HUES48 (cell line): ENCODE results near the gene ZGRF1.

Experiments used
- H3K27ac ChIP-seq: one replicate; pipeline ENCODE4 v1.7.0; 2013; ENCODE audit warnings: low read depth, low read length, inconsistent platforms
- H3K27me3 ChIP-seq: 2 replicates; pipeline ENCODE4 v1.6.1; 2013; ENCODE audit warnings: mild to moderate bottlenecking, low read length; ENCODE audit not compliant: control insufficient read depth, insufficient read depth
- H3K36me3 ChIP-seq: 2 replicates; pipeline ENCODE4 v1.6.1; 2013; ENCODE audit warnings: low read length; ENCODE audit not compliant: control insufficient read depth, insufficient read depth
- H3K4me1 ChIP-seq: 2 replicates; pipeline ENCODE4 v1.6.1; 2013; ENCODE audit warnings: mild to moderate bottlenecking, low read length; ENCODE audit not compliant: control insufficient read depth, insufficient read depth
- H3K4me3 ChIP-seq: 2 replicates; pipeline ENCODE4 v1.5.1; 2013; ENCODE audit warnings: mild to moderate bottlenecking, low read depth, low read length
- H3K9ac ChIP-seq: 2 replicates; pipeline ENCODE4 v1.6.1; 2013; ENCODE audit warnings: mild to moderate bottlenecking, low read depth, low read length, moderate library complexity
- H3K9me3 ChIP-seq: 2 replicates; pipeline ENCODE4 v1.6.1; 2013; ENCODE audit warnings: low read length; ENCODE audit not compliant: control insufficient read depth, insufficient read depth

ZGRF1 gene

DNA sequence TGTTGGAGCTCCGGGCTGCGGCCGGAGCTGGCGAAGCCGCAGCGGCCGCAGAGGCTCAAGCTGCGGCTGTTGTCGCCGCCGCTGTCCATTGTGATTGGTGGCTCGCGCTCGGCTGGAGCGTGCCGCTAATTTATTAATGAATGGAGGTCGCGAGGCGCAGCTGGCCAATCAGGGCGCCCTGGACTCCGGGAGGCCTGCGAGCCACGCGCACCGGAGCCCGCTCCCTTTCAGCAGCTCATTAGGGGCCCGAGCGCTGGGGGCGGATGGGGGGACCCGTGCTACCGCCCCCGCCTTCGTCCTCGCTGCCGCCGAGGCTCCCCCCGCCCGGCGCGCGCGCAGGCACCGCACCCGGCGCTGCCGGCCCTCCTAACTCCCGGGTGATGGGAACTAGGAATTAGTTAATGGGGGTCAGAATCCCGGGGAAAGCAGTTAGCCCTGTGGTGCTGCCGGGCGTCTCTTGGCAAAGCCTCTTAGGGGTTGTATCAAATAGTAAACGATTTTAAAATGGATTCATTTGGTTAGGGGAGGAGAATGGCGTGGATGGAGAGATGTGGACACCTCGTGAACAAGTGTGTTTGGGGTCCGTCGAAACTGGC lies 120.1 kb downstream of the ZGRF1 start:
- Histone ChIP-seq H3K27me3 (peaks cover 100% of the 10 kb centered on the region), H3K4me3 (peak overlapping the region; percentile 37), H3K9me3 (no peaks in the 10 kb centered on the region; the same call in 1 of the 2 replicates), H3K4me1 (peaks cover 32% of the 10 kb centered on the region), H3K9ac (no peak overlapping the region), H3K27ac (no peak overlapping the region), H3K36me3 (no peaks in the 10 kb centered on the region)

DNA sequence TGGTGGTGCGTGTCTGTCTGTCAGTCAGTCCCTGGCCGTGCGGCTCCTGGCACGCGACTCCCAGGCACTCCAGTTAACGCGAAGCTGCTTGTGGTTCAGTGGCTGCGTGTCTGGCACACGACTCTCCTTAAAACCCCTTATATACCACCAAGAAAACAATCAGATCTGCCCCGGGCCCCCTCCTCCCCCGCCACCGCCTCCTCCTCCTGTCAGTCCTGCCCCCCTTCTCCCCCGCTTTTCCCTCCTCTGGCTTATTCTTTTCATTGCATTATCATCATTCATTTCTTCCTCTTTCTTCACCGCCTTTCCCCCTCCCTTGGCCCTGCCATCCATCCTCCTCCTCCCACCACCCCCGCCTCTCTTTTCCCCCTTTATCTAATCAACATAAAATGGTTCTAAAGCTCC lies 120.6 kb downstream of the ZGRF1 start, which contains the start of gene NEUROG2:
TSS of gene NEUROG2 (minus strand) at position 115 of the 405 bp plus-strand sequence. CDS start 705 bp downstream, outside the sequence.
- H3K36me3 ChIP-seq = no peaks in the 10 kb centered on the region
- H3K27me3 ChIP-seq = peaks cover 100% of the 10 kb centered on the region
- peaks cover 37% of the 10 kb centered on the region for H3K4me1 ChIP-seq
- no peak within 1 kb of the TSS for H3K27ac ChIP-seq
- no peaks in the 10 kb centered on the region; the same call in 1 of the 2 replicates for H3K9me3 ChIP-seq
- peak within 1 kb of the TSS; percentile 66 for H3K4me3 ChIP-seq
- no peak within 1 kb of the TSS for H3K9ac ChIP-seq

DNA sequence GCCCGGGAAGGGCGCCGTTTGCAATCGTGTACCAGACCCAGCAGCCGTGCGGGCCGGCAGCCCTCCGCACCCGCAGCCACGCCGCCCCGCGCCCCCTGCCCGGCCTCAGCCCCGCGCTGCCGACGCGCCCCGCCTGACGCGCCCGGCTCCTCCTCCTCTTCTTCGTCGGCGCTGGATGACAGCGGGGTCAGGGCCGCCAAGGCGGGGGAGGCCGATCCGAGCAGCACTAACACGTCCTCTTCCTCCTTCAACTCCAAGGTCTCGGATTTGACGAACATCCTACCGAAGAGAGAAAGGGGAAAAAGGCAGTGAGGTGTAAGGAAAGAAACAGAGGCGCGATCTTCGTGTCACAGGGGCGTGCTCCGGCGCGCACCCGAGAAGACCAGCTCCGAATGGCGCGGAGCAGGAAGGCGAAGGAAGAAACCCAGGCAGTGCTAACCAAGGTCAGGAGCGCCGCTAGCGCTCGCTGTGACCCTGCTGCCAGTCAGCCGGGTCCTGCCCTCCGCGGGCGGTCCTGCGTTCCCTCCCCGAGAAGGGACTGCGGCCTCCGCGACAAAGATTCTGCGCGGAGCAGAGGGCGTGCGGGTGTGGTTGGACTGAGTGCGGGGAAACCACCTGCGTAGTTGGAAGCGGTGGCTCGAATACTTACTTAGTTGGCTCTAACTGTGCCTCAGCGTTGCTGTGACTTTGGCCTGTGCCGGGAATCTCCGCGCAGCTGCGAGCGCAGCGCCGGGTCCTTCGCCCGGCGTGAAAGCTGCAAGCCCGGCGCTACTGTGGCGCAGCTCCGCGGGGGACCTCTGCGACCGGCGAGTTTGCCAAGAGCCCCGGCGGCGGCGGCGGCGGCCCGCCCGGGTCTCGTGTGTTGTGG lies 121.3 kb downstream of the ZGRF1 start:
- Histone ChIP-seq H3K36me3 (no peaks in the 10 kb centered on the region), H3K27ac (no peak overlapping the region), H3K27me3 (peaks cover 100% of the 10 kb centered on the region), H3K9ac (no peak overlapping the region), H3K4me1 (peaks cover 43% of the 10 kb centered on the region), H3K4me3 (peak overlapping the region; percentile 66), H3K9me3 (no peaks in the 10 kb centered on the region; the same call in 1 of the 2 replicates)

DNA sequence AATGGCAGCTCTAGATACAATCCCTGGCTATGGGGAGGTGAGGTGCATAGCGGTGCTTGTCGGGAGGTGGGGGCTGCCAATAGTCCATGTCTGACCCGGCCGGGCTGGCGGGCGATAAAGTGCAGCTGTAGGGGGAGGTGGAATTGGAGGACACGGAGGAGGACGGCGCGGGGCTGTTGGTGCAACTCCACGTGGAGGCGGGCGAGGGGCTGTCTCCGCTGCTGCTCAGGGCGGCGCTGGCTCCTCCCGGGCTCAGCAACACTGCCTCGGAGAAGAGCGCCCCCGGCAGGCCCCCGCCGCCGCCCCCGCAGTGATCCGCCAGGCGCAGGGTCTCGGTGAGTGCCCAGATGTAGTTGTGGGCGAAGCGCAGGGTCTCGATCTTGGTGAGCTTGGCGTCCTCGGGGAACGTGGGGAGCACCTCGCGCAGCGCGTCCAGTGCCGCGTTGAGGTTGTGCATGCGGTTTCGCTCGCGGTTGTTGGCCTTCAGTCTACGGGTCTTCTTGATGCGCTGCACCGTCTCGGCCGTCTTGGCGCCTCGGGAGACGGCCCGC lies 122.0 kb downstream of the ZGRF1 start:
- H3K9me3 ChIP-seq = no peaks in the 10 kb centered on the region; the same call in 1 of the 2 replicates
- H3K36me3 ChIP-seq = no peaks in the 10 kb centered on the region
- peaks cover 40% of the 10 kb centered on the region for H3K4me1 ChIP-seq
- H3K9ac ChIP-seq = no peak overlapping the region
- no peak overlapping the region for H3K27ac ChIP-seq
- peaks cover 100% of the 10 kb centered on the region for H3K27me3 ChIP-seq
- peak overlapping the region; percentile 66 for H3K4me3 ChIP-seq

DNA sequence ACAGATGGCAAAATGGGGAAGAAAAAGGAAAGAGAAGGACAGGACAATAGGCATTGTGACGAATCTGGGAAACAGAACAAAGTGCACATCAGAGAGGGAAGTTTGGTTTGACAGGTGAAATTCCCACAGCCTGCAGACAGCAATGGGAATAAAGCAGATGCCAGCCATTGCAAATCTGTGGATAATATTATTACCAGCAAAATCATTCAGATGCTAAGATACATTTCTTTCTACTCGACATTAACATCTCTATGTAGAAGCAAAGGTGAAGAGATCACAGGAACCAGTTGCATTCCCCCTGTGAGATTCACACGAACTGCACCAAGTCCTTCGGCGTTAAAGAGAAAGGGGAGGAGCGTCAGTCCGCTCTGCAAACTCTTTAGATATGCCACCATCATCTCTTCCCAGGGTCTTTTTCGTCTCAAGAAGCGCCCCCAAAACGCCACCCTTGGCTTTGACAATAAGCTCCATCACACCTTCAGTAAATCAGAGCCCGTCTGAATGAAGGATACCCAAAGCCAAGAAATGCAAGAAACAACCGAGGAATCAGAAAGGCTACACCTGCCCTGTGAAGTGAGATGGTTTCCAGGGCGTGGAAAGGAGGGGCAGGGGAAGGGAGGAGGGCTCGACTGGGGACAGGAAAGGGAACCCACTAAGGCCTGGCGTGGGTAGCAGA lies 122.6 kb downstream of the ZGRF1 start:
- Histone ChIP-seq H3K36me3 (no peaks in the 10 kb centered on the region), H3K27ac (no peak overlapping the region), H3K9me3 (no peaks in the 10 kb centered on the region; the same call in 1 of the 2 replicates), H3K4me1 (peaks cover 43% of the 10 kb centered on the region), H3K27me3 (peaks cover 100% of the 10 kb centered on the region), H3K9ac (no peak overlapping the region), H3K4me3 (peak overlapping the region; percentile 66)

DNA sequence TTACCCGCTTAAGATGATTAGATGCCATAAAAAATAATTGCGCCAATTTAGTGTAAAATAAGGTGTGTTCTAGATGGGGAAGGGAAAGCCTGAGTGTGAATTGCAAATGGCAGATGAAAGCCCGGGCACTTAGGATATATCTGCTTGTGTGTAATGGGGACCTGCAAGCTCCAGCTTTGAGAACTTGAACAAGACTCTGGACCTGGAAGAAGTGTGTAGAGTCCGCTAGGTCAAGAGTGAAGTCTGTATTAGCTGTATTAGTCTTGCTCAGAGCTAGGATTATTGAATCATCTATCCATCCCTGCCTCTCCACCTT lies 124.9 kb downstream of the ZGRF1 start:
- Histone ChIP-seq H3K4me3 (peak overlapping the region; percentile 47; the same call in 1 of the 2 replicates), H3K36me3 (no peaks in the 10 kb centered on the region), H3K27me3 (peaks cover 100% of the 10 kb centered on the region), H3K9ac (no peak overlapping the region), H3K4me1 (peaks cover 46% of the 10 kb centered on the region), H3K9me3 (no peaks in the 10 kb centered on the region; the same call in 1 of the 2 replicates), H3K27ac (no peak overlapping the region)

DNA sequence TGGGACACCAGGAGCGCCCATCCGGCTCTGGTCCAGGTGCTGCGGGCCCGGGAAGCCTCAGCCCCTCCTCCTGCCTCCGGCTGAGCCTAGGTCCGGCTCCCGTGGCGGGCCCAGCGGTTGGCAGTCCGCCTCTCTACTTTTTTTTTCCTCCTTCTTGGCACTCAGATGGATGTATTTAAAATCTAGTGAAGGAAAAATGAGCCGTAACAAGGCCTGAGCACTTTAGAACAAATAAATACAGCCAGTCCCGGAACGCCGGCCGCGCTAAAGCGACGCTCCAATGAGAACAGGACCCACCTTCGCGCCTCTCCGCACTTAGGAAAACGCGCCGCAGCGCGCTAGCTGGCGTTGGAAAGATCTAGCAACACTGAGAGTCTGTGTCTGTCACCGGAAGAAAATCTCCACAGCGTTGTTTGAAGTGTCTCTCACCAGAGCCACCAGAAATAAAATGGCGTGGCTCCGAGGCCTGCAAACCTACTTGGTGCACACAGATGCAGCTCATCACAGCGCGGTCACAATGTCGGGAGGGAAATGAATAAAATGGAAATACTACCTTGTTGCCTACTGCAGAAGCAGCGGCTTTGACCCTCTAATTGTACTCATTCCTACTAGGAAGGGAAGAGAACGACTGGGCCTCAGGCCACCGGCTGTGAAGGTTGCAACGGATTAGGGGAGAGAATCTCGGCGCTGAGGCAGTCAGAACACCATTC lies 125.5 kb downstream of the ZGRF1 start:
- H3K4me1 ChIP-seq = peaks cover 46% of the 10 kb centered on the region
- H3K9ac ChIP-seq = no peak overlapping the region
- H3K27ac ChIP-seq = no peak overlapping the region
- no peaks in the 10 kb centered on the region for H3K36me3 ChIP-seq
- H3K27me3 ChIP-seq = peaks cover 100% of the 10 kb centered on the region
- H3K9me3 ChIP-seq = no peaks in the 10 kb centered on the region; the same call in 1 of the 2 replicates
- H3K4me3 ChIP-seq = peak overlapping the region; percentile 47

DNA sequence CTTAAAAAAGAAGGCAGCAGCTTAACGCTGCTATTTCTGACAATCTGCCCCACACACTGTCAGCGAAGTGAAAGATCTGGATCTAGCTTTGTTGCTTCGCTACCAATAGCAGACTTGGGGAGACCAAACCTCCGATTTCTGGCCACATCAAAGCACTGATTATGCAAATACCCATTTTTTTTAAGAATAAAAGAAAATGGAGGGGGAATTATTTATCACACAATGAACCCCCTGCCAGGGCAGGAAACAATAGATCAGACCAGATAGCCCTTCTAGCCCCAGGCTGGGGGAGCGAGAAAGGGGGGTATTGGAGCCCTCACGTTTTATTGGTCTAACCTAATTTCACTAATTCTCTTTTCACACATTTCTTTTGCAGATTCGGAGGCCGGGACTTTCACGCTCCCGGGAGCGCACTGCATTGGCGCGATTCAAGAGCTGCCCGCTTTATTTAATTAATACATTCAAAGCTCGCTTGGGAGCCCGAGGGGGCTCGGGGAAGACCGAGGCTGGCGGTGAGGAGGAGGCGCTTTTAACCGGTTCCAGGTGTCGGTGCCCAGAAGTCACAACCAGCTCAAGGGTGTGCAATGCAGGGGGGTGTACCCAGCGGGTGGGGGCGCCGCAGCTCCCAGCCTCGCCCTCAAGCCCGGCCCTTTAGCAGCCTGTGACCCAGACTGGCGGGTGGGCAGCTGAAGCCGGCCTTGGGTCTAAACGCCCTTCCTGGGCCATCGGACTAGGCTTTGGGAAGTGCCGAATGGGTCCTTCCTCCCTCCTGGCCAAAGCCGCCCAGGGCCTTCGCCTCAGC lies 126.2 kb downstream of the ZGRF1 start:
- Histone ChIP-seq H3K27me3 (peaks cover 100% of the 10 kb centered on the region), H3K27ac (no peak overlapping the region), H3K4me1 (peaks cover 46% of the 10 kb centered on the region), H3K9me3 (no peaks in the 10 kb centered on the region; the same call in 1 of the 2 replicates), H3K9ac (no peak overlapping the region), H3K36me3 (no peaks in the 10 kb centered on the region), H3K4me3 (peak overlapping the region; percentile 47)

DNA sequence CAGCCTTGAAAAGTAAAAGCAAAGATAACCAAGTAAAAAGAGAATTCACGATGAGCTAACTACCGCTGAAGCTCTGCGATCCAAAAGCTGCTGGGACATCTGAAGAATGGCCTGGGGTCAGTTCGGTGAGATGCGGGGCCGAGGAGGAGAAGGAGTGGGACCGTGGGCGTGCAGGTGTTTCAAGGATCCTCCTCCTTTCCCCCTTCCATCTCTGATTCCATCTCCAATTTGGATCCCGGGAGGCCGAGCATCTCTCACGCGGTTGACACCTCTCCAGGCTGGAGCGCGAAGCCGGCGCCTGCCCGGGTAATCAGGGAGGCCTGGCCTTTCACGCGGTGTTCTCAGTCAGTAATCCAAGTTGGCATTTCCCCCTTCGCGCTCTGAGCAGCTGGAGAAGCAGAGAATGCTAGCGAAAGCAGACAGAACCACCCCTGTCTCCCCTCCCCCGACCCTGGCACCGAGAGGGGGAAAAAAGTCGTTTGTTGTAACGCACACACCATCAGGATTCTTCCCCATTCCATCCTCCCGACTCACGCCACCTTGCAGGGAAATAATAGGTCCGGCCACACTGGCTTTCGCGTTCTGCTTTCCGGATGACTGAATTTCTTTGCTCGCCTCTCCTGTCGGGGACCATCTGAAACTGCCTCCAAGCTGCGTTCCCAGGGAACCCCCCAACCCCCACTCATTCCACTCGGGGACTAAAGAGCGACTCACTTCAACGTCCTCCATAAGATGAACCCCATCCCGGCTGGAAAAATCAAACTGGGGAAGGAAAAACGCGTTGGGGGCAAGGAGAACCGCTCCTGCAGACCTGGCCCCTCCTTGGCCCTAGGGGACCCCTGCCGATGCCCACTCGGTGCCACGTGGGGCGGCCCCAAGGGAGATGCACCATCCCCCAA lies 127.2 kb downstream of the ZGRF1 start:
- Histone ChIP-seq H3K36me3 (no peaks in the 10 kb centered on the region), H3K9ac (no peak overlapping the region), H3K4me3 (peak overlapping the region; percentile 30; the same call in 1 of the 2 replicates), H3K27ac (no peak overlapping the region), H3K9me3 (no peaks in the 10 kb centered on the region; the same call in 1 of the 2 replicates), H3K27me3 (peaks cover 100% of the 10 kb centered on the region), H3K4me1 (peaks cover 44% of the 10 kb centered on the region)
